Measurements from ENCODE around the gene KIAA0319L. TPM values are rescaled to one million over a fixed set of nuclear protein-coding genes. Genes with fewer than 3 reads are reported as not detected.

The KIAA0319L gene
- total RNA-seq, 4 donors from 2014 or later, result 26.3 to 44.8 (median 38.9) TPM

DNA sequence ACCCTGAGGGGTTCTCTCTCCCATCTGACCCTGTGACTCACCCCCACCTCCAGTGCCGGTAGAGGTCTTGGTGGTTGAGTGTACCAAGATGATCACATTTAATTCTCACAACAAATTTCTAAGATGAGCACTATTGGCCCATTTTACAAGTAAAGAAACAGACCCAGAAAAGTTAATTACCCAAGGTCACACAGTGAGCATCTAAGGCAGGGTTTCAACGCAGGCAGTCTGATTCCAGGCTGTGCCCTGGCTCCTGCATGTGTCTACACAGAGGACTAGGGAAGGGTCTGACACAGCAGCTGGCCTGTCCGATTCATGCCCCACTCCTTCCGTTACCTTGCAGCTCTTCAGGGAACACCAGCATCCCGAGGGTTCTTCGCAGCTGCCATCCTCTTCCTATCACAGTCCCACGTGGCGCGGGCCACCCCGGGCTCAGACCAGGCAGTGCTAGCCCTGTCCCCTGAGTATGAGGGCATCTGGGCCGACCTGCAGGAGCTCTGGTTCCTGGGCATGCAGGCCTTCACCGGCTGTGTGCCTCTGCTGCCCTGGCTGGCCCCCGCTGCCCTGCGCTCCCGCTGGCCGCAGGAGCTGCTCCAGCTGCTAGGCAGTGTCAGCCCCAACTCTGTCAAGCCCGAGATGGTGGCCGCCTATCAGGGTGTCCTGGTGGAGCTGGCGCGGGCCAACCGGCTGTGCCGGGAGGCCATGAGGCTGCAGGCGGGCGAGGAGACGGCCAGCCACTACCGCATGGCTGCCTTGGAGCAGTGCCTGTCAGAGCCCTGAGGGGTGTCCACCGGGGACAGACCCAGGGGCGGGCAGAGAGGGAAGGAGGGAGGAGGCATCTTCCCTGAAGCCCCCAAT, 7.9 kb upstream of the KIAA0319L start:
- TF ChIP-seq CTCF (IDR thresholded peaks at IDR 0.05) (peak in 1 of 4 experiments; percentile 0), POLR2A (IDR thresholded peaks at IDR 0.05) (no peak)
- Histone ChIP-seq H3K36me3 (peaks cover 0 to 58% of the 10 kb centered on the region in 2 donors), H3K9me3 (no peaks in the 10 kb centered on the region), H3K4me3 (no peak overlapping the region), H3K27ac (no peak overlapping the region), H3K4me1 (peaks cover 0 to 27% (median 8%) of the 10 kb centered on the region in 3 donors), H3K27me3 (peaks cover 11% of the 10 kb centered on the region)
- WGBS, 2 donors (ENCODE audit: low coverage in 1 of 2), result 11 to 88% methylated on average over 1 to 3 of the region's 28 CpGs
- ATAC-seq, result no peak

GRCh38 chr1:35564037-35564883, 7.1 kb upstream of the KIAA0319L start:
- peaks cover 2% of the 10 kb centered on the region for H3K27me3 ChIP-seq
- peaks cover 0 to 58% of the 10 kb centered on the region in 2 donors for H3K36me3 ChIP-seq
- H3K4me3 ChIP-seq, result no peak overlapping the region
- ATAC-seq, result peak; percentile 35
- no peak for TF ChIP-seq EP300 (IDR thresholded peaks at IDR 0.05)
- TF ChIP-seq CTCF (IDR thresholded peaks at IDR 0.05), result peak in 3 of 4 experiments; percentile 66 to 76 (median 70)
- TF ChIP-seq POLR2A (IDR thresholded peaks at IDR 0.05), result no peak
- TF ChIP-seq POLR2AphosphoS5 (IDR thresholded peaks at IDR 0.05), result no peak
- peaks cover 0 to 35% (median 10%) of the 10 kb centered on the region in 3 donors for H3K4me1 ChIP-seq
- 74 to 85% methylated on average over 6 to 8 of the region's 9 CpGs for WGBS, 2 donors (ENCODE audit: low coverage in 1 of 2)
- H3K27ac ChIP-seq, result no peak overlapping the region
- no peaks in the 10 kb centered on the region for H3K9me3 ChIP-seq

DNA sequence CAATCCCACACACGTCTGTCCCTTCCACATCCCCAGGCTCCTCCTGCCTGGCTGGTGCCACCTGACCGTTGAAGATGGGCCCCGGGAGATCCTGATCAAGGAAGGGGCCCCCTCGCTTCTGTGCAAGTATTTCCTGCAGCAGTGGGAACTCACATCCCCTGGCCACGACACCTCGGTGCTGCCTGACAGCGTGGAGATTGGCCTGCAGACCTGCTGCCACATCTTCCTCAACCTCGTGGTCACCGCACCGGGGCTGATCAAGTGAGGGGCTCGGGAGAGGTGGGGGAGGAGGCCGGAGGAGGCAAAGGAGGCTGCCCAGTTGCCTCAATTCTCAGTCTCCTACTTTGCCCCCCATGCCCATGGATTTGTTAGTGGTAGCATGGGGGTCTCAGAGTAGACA, 6.0 kb upstream of the KIAA0319L start:
- Histone ChIP-seq H3K4me3 (no peak overlapping the region), H3K27ac (no peak overlapping the region), H3K27me3 (no peaks in the 10 kb centered on the region), H3K36me3 (peaks cover 0 to 58% of the 10 kb centered on the region in 2 donors), H3K9me3 (no peaks in the 10 kb centered on the region), H3K4me1 (peaks cover 0 to 41% (median 17%) of the 10 kb centered on the region in 3 donors)
- ATAC-seq, result no peak
- TF ChIP-seq POLR2A (IDR thresholded peaks at IDR 0.05) (no peak), POLR2AphosphoS5 (IDR thresholded peaks at IDR 0.05) (no peak), EP300 (IDR thresholded peaks at IDR 0.05) (no peak), CTCF (IDR thresholded peaks at IDR 0.05) (no peak)
- WGBS, 2 donors (ENCODE audit: low coverage in 1 of 2), result 38% methylated on average over 6 of the region's 12 CpGs; no CpG with 5 or more reads in 1 of the 2 donors

- H3K27me3 ChIP-seq, result no peaks in the 10 kb centered on the region
- WGBS, 2 donors (ENCODE audit: low coverage in 1 of 2), result 80 to 96% methylated on average over 3 of the region's 15 CpGs
- H3K36me3 ChIP-seq, result peaks cover 0 to 52% of the 10 kb centered on the region in 2 donors
- no peaks in the 10 kb centered on the region for H3K9me3 ChIP-seq
- peaks cover 0 to 46% (median 18%) of the 10 kb centered on the region in 3 donors for H3K4me1 ChIP-seq
- H3K4me3 ChIP-seq, result no peak overlapping the region
- ATAC-seq, result no peak
- no peak for TF ChIP-seq POLR2AphosphoS5 (IDR thresholded peaks at IDR 0.05)
- TF ChIP-seq CTCF (IDR thresholded peaks at IDR 0.05), result no peak
- TF ChIP-seq EP300 (IDR thresholded peaks at IDR 0.05), result no peak
- TF ChIP-seq POLR2A (IDR thresholded peaks at IDR 0.05), result no peak
- H3K27ac ChIP-seq, result no peak overlapping the region
Observed at GRCh38 chr1:35561972-35562680, 4.9 kb upstream of the KIAA0319L start.
